ENCODE measurements around the gene C1QTNF7.

GRCh38 chr4:15381806-15382338, 46.0 kb upstream of the C1QTNF7 start:
- no peak for TF ChIP-seq CTCF (IDR thresholded peaks at IDR 0.05 in 8 of 11, conservative IDR thresholded peaks at IDR 0.05 in 3 of 11)
- TF ChIP-seq POLR2A (IDR thresholded peaks at IDR 0.05) = no peak
